Tibial nerve (tissue), 4 donors: ENCODE results near the gene NME5. TPM values are rescaled to one million over a fixed set of nuclear protein-coding genes. Genes with fewer than 3 reads are reported as not detected.
"Not testable (repeated sequence)": the region's sequence is repeated elsewhere in the genome, so short reads cannot be mapped to it uniquely, and the experiment has no call there.

Source experiments
- DNase-seq, 2 donors: peaks; one replicate each; pipeline ENCODE4 v3.0.0-alpha.2; 2019; ENCODE audit warnings: low spot score in 2 of 2
- H3K27ac ChIP-seq, 4 donors: fragments of 200-600 bp; sonication (generic) in 3 of 4; one replicate each; pipeline ENCODE4 v1.5.1; 2017 to 2019; ENCODE audit warnings: mild to moderate bottlenecking in 1 of 4
- H3K27me3 ChIP-seq, 2 donors: fragments of 200-600 bp; sonication (generic) in 1 of 2; one replicate each; pipeline versions ENCODE4 v1.5.1 to v1.6.0; 2017 to 2019
- H3K36me3 ChIP-seq, 3 donors: fragments of 200-600 bp; sonication (generic); one replicate each; pipeline ENCODE4 v1.5.1; 2018 to 2019
- H3K4me1 ChIP-seq, 4 donors: fragments of 200-600 bp; sonication (generic) in 3 of 4; one replicate each; pipeline ENCODE4 v1.5.1; 2017 to 2019
- H3K4me3 ChIP-seq, 4 donors: fragments of 200-600 bp; sonication (generic) in 3 of 4; one replicate each; pipeline ENCODE4 v1.5.1; 2017 to 2019; ENCODE audit warnings: mild to moderate bottlenecking in 1 of 4, moderate library complexity in 1 of 4
- H3K9me3 ChIP-seq, 4 donors: fragments of 200-600 bp; sonication (generic) in 3 of 4; one replicate each; pipeline ENCODE4 v1.5.1; 2017 to 2019
- CTCF ChIP-seq, 5 experiments: fragments of 200-600 bp in 3 of 5; fragments of 450-650 bp in 2 of 5; sonication (generic) in 3 of 5; IDR thresholded peaks; one replicate each; pipeline ENCODE4 v1.5.1; 2016 to 2019; ENCODE audit warnings: antibody characterized with exemption in 5 of 5, mild to moderate bottlenecking in 3 of 5, moderate library complexity in 2 of 5
- EP300 ChIP-seq, 2 donors: sonication (generic); formaldehyde crosslinking; IDR thresholded peaks; one replicate each; pipeline ENCODE4 v1.6.1; 2017; ENCODE audit warnings: antibody characterized with exemption in 2 of 2, mild to moderate bottlenecking in 1 of 2
- POLR2A ChIP-seq, 2 donors: fragments of 450-650 bp; IDR thresholded peaks; one replicate each; pipeline ENCODE4 v1.6.1; 2017; ENCODE audit warnings: antibody characterized with exemption in 2 of 2, mild to moderate bottlenecking in 2 of 2, moderate library complexity in 2 of 2
- WGBS, 2 donors: methylation state at CpG; one replicate each; pipeline ENCODE4 v1.1.5; 2018; 5-methylcytosine and 5-hydroxymethylcytosine counted together
- total RNA-seq, 4 donors: library from RNA; depleted of rRNA; stranded (reverse); fragments of >200 nt; gene quantifications; one replicate each; pipeline ENCODE4 v1.1.0, GENCODE V29; 2016

The NME5 gene
- total RNA-seq, 4 donors from 2014 or later, result 1.7 to 5.0 (median 2.7) TPM; not detected in 1

GRCh38 chr5:138169124-138169523, 29.9 kb upstream of the NME5 start:
- Histone ChIP-seq H3K4me3 (no peak overlapping the region), H3K4me1 (no peaks in the 10 kb centered on the region), H3K36me3 (peaks cover 7 to 99% (median 31%) of the 10 kb centered on the region in 3 donors), H3K27me3 (no peaks in the 10 kb centered on the region), H3K27ac (no peak overlapping the region), H3K9me3 (no peaks in the 10 kb centered on the region)
- no peak for TF ChIP-seq CTCF (IDR thresholded peaks at IDR 0.05)
- TF ChIP-seq POLR2A (IDR thresholded peaks at IDR 0.05), result no peak
- TF ChIP-seq EP300 (IDR thresholded peaks at IDR 0.05), result no peak
- no peak for DNase-seq
- WGBS, 2 donors, result 79 to 81% methylated on average over 5 of the region's 5 CpGs

- H3K4me3 ChIP-seq, result no peak overlapping the region
- TF ChIP-seq CTCF (IDR thresholded peaks at IDR 0.05) (no peak), POLR2A (IDR thresholded peaks at IDR 0.05) (no peak), EP300 (IDR thresholded peaks at IDR 0.05) (no peak)
- H3K27ac ChIP-seq, result no peak overlapping the region
- no peaks in the 10 kb centered on the region for H3K27me3 ChIP-seq
- H3K9me3 ChIP-seq, result no peaks in the 10 kb centered on the region
- no peaks in the 10 kb centered on the region for H3K4me1 ChIP-seq
- DNase-seq, result no peak
- H3K36me3 ChIP-seq, result peaks cover 6 to 100% (median 28%) of the 10 kb centered on the region in 3 donors
Measured at GRCh38 chr5:138163721-138164120, 24.5 kb upstream of the NME5 start.

- Histone ChIP-seq H3K9me3 (no peaks in the 10 kb centered on the region), H3K27me3 (no peaks in the 10 kb centered on the region), H3K4me3 (no peak overlapping the region), H3K4me1 (no peaks in the 10 kb centered on the region), H3K36me3 (peaks cover 9 to 100% (median 27%) of the 10 kb centered on the region in 3 donors), H3K27ac (no peak overlapping the region)
- DNase-seq, result no peak
- TF ChIP-seq EP300 (IDR thresholded peaks at IDR 0.05), result no peak
- TF ChIP-seq CTCF (IDR thresholded peaks at IDR 0.05), result no peak
- TF ChIP-seq POLR2A (IDR thresholded peaks at IDR 0.05), result no peak
- WGBS, 2 donors, result 84 to 90% methylated on average over 4 of the region's 4 CpGs
Measured at GRCh38 chr5:138160706-138161105, 21.5 kb upstream of the NME5 start.

GRCh38 chr5:138159666-138160065, 20.4 kb upstream of the NME5 start:
- H3K27ac ChIP-seq, result no peak overlapping the region
- H3K4me1 ChIP-seq, result no peaks in the 10 kb centered on the region
- no peak for DNase-seq
- no peak for TF ChIP-seq POLR2A (IDR thresholded peaks at IDR 0.05)
- TF ChIP-seq EP300 (IDR thresholded peaks at IDR 0.05), result no peak
- TF ChIP-seq CTCF (IDR thresholded peaks at IDR 0.05), result no peak
- no peaks in the 10 kb centered on the region for H3K27me3 ChIP-seq
- H3K4me3 ChIP-seq, result no peak overlapping the region
- H3K36me3 ChIP-seq, result peaks cover 9 to 91% (median 27%) of the 10 kb centered on the region in 3 donors
- WGBS, 2 donors, result 72 to 78% methylated on average over 5 of the region's 5 CpGs
- no peaks in the 10 kb centered on the region for H3K9me3 ChIP-seq

GRCh38 chr5:138157626-138158025, 18.4 kb upstream of the NME5 start:
- Histone ChIP-seq H3K36me3 (peaks cover 7 to 71% (median 22%) of the 10 kb centered on the region in 3 donors), H3K4me3 (no peak overlapping the region), H3K27me3 (no peaks in the 10 kb centered on the region), H3K27ac (no peak overlapping the region), H3K4me1 (no peaks in the 10 kb centered on the region), H3K9me3 (no peaks in the 10 kb centered on the region)
- WGBS, 2 donors, result 85 to 86% methylated on average over 1 of the region's 1 CpG
- no peak for TF ChIP-seq CTCF (IDR thresholded peaks at IDR 0.05)
- no peak for TF ChIP-seq EP300 (IDR thresholded peaks at IDR 0.05)
- TF ChIP-seq POLR2A (IDR thresholded peaks at IDR 0.05), result no peak
- DNase-seq, result no peak

- H3K4me3 ChIP-seq, H3K27ac ChIP-seq, H3K9me3 ChIP-seq, H3K27me3 ChIP-seq, H3K4me1 ChIP-seq, DNase-seq: not testable (repeated sequence)
- H3K36me3 ChIP-seq, result peaks cover 2 to 55% (median 22%) of the 10 kb centered on the region in 3 donors
- WGBS, 2 donors, result 96% methylated on average over 9 of the region's 9 CpGs
Measured at GRCh38 chr5:138155977-138156376, 16.7 kb upstream of the NME5 start.
